ENCODE data around the gene ADORA1.

The ADORA1 gene

DNA sequence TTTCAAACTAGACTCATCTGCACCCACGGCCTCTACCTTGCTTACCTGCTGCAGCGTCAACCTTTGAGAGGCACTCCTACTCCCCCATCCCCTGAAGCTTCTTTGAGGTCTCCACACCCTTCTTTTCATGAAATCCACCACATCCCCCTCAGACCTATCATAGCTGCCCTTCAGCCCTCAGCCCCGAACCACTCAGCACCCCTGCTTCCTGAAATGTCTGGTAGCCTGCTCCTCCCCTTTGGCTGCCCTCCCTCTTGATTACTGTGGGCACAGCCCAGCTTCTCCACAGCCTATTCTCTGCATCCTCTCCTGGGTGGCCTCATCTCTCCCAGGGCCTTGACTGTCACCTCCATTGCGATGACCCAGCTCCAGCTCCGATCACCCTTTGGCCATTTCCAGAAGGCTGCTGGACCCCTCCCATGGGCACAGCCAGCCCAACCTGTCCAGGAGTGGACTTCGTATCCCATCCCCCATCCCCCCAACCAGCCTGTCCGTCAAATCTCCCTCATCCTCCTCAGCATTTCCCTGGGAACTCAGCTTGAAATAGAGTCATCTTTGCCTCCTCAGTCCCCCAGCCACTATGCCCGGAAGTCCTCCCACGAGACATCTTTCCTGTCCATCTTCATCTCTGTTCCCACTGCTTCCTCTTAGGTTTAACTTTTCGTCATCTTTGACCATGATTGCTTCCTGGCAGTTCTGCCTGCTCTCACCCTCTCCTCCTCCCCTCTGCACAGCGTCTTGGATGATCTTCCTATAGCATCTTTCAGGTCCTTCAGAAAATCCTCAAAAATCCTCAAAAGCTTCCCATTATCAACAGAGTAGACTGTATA, 6.1 kb upstream of the ADORA1 start:
- Histone ChIP-seq H3K4me3 (ENCODE audit: low read depth in 1 of 2, low read length in 2 of 2) (no peak overlapping the region), H3K36me3 (ENCODE audit: control insufficient read depth in 1 of 2, insufficient read depth in 2 of 2, low read length in 2 of 2) (no peaks in the 10 kb centered on the region), H3K27ac (ENCODE audit: low read depth, low read length) (no peak overlapping the region), H3K9ac (ENCODE audit: low read depth in 1 of 2, low read length in 2 of 2) (no peak overlapping the region), H3K4me1 (ENCODE audit: control insufficient read depth in 1 of 2, insufficient read depth in 2 of 2, low read length in 2 of 2) (peaks cover 0 to 7% of the 10 kb centered on the region in 2 donors), H3K27me3 (ENCODE audit: control insufficient read depth in 1 of 2, insufficient read depth in 2 of 2, low read length in 2 of 2) (peaks cover 28 to 41% of the 10 kb centered on the region in 2 donors), H3K9me3 (ENCODE audit: control insufficient read depth in 1 of 2, low read length in 2 of 2) (no peaks in the 10 kb centered on the region)

DNA sequence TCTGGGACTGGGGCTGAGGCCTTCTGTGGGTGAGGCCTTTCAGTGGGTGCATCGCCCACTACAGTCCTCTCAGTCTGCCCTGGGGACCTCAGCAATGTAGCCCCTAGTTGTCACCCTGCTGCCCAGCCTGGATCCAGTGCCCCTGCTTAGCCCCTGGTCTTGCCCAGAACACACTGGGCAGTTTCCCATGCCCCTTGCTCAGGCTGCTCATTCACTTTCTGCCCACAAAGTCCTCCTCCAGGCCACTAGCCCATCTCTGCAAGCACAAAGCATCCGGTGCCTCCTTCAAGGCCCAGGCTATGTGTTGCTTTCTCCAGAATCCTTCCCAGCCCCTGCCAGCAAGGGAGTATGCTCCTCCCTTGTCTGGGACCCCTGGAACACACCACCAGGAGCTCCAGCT, 5.4 kb upstream of the ADORA1 start:
- Histone ChIP-seq H3K27ac (ENCODE audit: low read depth, low read length) (no peak overlapping the region), H3K4me3 (ENCODE audit: low read depth in 1 of 2, low read length in 2 of 2) (no peak overlapping the region), H3K36me3 (ENCODE audit: control insufficient read depth in 1 of 2, insufficient read depth in 2 of 2, low read length in 2 of 2) (no peaks in the 10 kb centered on the region), H3K9ac (ENCODE audit: low read depth in 1 of 2, low read length in 2 of 2) (no peak overlapping the region), H3K9me3 (ENCODE audit: control insufficient read depth in 1 of 2, low read length in 2 of 2) (no peaks in the 10 kb centered on the region), H3K27me3 (ENCODE audit: control insufficient read depth in 1 of 2, insufficient read depth in 2 of 2, low read length in 2 of 2) (peaks cover 29 to 48% of the 10 kb centered on the region in 2 donors), H3K4me1 (ENCODE audit: control insufficient read depth in 1 of 2, insufficient read depth in 2 of 2, low read length in 2 of 2) (peaks cover 7 to 14% of the 10 kb centered on the region in 2 donors)

DNA sequence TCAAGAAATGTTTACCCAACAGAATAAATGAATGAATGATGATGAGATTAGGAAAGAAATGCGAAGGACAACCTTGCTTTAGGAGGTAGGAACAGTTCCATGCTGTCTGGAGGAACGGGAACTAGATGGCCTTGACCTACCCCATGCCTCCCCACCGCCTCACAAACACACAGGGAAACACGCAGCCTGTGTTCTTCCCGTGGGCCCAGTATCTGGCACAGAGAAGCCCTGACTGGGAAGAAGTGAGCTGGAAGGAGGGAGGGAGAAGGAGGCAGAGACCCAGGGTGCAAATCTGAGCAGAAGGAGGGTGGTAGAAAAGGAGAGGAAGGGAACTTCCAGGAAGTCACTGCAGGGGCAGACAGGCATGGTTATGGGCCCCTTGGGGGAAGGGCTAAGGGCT, 3.5 kb upstream of the ADORA1 start:
- Histone ChIP-seq H3K27me3 (ENCODE audit: control insufficient read depth in 1 of 2, insufficient read depth in 2 of 2, low read length in 2 of 2) (peaks cover 20 to 40% of the 10 kb centered on the region in 2 donors), H3K4me1 (ENCODE audit: control insufficient read depth in 1 of 2, insufficient read depth in 2 of 2, low read length in 2 of 2) (peaks cover 14 to 23% of the 10 kb centered on the region in 2 donors), H3K4me3 (ENCODE audit: low read depth in 1 of 2, low read length in 2 of 2) (no peak overlapping the region)

DNA sequence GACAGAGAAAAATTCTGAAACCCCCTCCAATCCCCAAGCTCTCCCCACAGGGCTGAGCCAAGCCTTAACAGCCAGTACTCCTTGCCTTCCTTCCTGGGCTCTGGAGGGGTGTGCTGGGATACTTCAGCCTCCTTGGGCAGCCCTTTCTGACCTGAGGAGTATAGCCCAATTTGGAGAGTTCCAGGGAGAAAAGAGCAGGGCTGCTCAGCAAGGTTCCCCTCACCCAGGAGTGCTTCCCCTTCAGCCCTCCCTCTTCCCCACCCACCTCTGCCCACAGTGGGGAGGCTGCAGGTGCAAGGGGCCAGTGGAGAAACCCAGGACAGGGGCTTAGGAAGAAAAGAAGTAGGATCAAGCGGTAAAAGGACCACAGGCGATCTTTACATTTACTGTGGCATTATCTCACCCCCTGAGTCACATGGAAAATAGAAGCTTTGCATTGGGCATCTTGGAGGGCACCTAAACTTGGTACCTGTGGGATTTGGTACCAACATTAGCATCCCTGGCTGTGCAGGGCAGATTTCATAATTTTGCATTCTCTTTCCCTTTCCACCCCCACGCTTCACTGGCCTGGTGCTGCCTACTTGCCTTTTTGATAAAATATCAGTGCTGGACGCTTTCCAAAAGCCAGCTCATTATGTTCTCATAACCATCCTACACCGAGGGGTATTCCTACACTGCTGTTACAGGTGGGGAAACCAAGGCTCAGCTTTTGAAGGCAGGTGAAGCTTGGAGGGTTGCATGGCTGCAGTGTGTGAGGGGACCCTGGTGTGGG, 2.8 kb upstream of the ADORA1 start:
- Histone ChIP-seq H3K4me1 (ENCODE audit: control insufficient read depth in 1 of 2, insufficient read depth in 2 of 2, low read length in 2 of 2) (peaks cover 14 to 30% of the 10 kb centered on the region in 2 donors), H3K27me3 (ENCODE audit: control insufficient read depth in 1 of 2, insufficient read depth in 2 of 2, low read length in 2 of 2) (peaks cover 20 to 39% of the 10 kb centered on the region in 2 donors), H3K9ac (ENCODE audit: low read depth in 1 of 2, low read length in 2 of 2) (no peak overlapping the region), H3K9me3 (ENCODE audit: control insufficient read depth in 1 of 2, low read length in 2 of 2) (no peaks in the 10 kb centered on the region), H3K36me3 (ENCODE audit: control insufficient read depth in 1 of 2, insufficient read depth in 2 of 2, low read length in 2 of 2) (no peaks in the 10 kb centered on the region), H3K4me3 (ENCODE audit: low read depth in 1 of 2, low read length in 2 of 2) (no peak overlapping the region), H3K27ac (ENCODE audit: low read depth, low read length) (no peak overlapping the region)

More for the DNA sequence above, 3.5 kb upstream of the ADORA1 start:
- H3K36me3 ChIP-seq (ENCODE audit: control insufficient read depth in 1 of 2, insufficient read depth in 2 of 2, low read length in 2 of 2): no peaks in the 10 kb centered on the region
- H3K9me3 ChIP-seq (ENCODE audit: control insufficient read depth in 1 of 2, low read length in 2 of 2): no peaks in the 10 kb centered on the region
- H3K9ac ChIP-seq (ENCODE audit: low read depth in 1 of 2, low read length in 2 of 2): no peak overlapping the region
- H3K27ac ChIP-seq (ENCODE audit: low read depth, low read length): no peak overlapping the region

- peaks cover 14 to 30% of the 10 kb centered on the region in 2 donors for H3K4me1 ChIP-seq (ENCODE audit: control insufficient read depth in 1 of 2, insufficient read depth in 2 of 2, low read length in 2 of 2)
- H3K9me3 ChIP-seq (ENCODE audit: control insufficient read depth in 1 of 2, low read length in 2 of 2): no peaks in the 10 kb centered on the region
- H3K27me3 ChIP-seq (ENCODE audit: control insufficient read depth in 1 of 2, insufficient read depth in 2 of 2, low read length in 2 of 2): peaks cover 16 to 37% of the 10 kb centered on the region in 2 donors
- no peaks in the 10 kb centered on the region for H3K36me3 ChIP-seq (ENCODE audit: control insufficient read depth in 1 of 2, insufficient read depth in 2 of 2, low read length in 2 of 2)
- no peak overlapping the region for H3K27ac ChIP-seq (ENCODE audit: low read depth, low read length)
- no peak overlapping the region for H3K4me3 ChIP-seq (ENCODE audit: low read depth in 1 of 2, low read length in 2 of 2)
- H3K9ac ChIP-seq (ENCODE audit: low read depth in 1 of 2, low read length in 2 of 2): no peak overlapping the region
These were observed 1.2 kb upstream of the ADORA1 start for GRCh38 chr1:203126151-203126865.

DNA sequence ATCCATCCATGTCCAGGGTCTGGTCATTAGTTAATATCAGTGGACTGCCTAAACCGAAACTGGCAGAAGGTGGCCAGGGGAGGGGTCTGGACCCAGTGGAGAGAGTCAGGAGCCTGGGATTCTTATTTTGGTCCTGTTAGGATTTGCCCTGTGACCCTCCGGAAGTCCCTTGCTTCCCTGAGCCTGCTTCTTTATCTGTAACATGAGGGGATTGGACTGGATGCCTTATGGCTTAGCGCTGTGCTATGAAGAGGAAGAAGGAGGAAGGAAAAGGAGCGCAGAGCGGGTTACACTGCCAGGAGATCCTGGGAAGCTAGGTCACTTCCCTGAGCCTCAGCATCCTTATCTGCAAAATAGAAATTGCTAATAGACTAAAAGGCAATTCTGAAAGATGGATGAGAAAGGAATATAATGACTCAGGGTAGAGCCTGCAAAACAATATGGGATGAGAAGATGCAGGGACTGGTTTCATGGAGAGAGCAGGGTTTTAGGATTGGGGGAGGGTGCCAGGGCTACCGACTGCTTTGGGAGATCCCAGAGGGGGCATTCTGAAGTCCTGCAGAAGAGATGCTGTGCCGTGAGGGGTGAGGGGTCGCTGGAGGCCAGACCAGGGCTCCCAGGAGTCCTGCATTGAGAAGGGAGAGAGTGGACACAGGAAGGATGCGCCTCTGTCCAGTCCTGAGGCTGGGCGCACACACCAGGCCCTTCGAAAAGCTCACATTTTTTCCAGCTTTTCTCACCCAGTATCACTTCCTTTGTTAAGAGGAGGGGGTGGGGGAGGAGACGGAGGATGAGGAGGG, 460 bp upstream of the ADORA1 start:
- Histone ChIP-seq H3K27me3 (ENCODE audit: control insufficient read depth in 1 of 2, insufficient read depth in 2 of 2, low read length in 2 of 2) (peaks cover 14 to 33% of the 10 kb centered on the region in 2 donors), H3K9me3 (ENCODE audit: control insufficient read depth in 1 of 2, low read length in 2 of 2) (no peaks in the 10 kb centered on the region), H3K27ac (ENCODE audit: low read depth, low read length) (no peak overlapping the region), H3K4me3 (ENCODE audit: low read depth in 1 of 2, low read length in 2 of 2) (peak overlapping the region; percentile 58 to 67), H3K9ac (ENCODE audit: low read depth in 1 of 2, low read length in 2 of 2) (no peak overlapping the region), H3K36me3 (ENCODE audit: control insufficient read depth in 1 of 2, insufficient read depth in 2 of 2, low read length in 2 of 2) (no peaks in the 10 kb centered on the region), H3K4me1 (ENCODE audit: control insufficient read depth in 1 of 2, insufficient read depth in 2 of 2, low read length in 2 of 2) (peaks cover 14 to 30% of the 10 kb centered on the region in 2 donors)

DNA sequence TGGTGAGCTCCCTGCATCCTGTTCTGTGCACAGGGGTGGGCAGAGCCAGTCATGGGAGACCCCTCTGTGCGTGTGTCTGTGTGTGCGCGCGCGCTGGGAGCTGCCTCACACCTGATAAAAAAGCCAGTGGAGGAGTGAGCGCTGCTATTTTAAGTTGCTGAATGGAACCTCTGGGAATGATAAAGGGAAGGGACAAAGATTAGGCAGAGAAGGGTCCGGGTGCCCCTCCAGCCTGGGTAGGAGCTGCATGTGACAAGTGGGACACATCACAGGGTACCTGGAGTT, 847 bp downstream of the ADORA1 start:
- peak overlapping the region; percentile 58 to 67 for H3K4me3 ChIP-seq (ENCODE audit: low read depth in 1 of 2, low read length in 2 of 2)
- no peaks in the 10 kb centered on the region for H3K36me3 ChIP-seq (ENCODE audit: control insufficient read depth in 1 of 2, insufficient read depth in 2 of 2, low read length in 2 of 2)
- H3K4me1 ChIP-seq (ENCODE audit: control insufficient read depth in 1 of 2, insufficient read depth in 2 of 2, low read length in 2 of 2): peaks cover 14 to 30% of the 10 kb centered on the region in 2 donors
- H3K9me3 ChIP-seq (ENCODE audit: control insufficient read depth in 1 of 2, low read length in 2 of 2): no peaks in the 10 kb centered on the region
- peak overlapping the region in 1 of 2 donors; percentile 46 for H3K9ac ChIP-seq (ENCODE audit: low read depth in 1 of 2, low read length in 2 of 2)
- no peak overlapping the region for H3K27ac ChIP-seq (ENCODE audit: low read depth, low read length)
- peaks cover 14 to 33% of the 10 kb centered on the region in 2 donors for H3K27me3 ChIP-seq (ENCODE audit: control insufficient read depth in 1 of 2, insufficient read depth in 2 of 2, low read length in 2 of 2)

GRCh38 chr1:203128716-203129500, 1.4 kb downstream of the ADORA1 start:
- no peaks in the 10 kb centered on the region for H3K36me3 ChIP-seq (ENCODE audit: control insufficient read depth in 1 of 2, insufficient read depth in 2 of 2, low read length in 2 of 2)
- H3K9me3 ChIP-seq (ENCODE audit: control insufficient read depth in 1 of 2, low read length in 2 of 2): no peaks in the 10 kb centered on the region
- H3K27me3 ChIP-seq (ENCODE audit: control insufficient read depth in 1 of 2, insufficient read depth in 2 of 2, low read length in 2 of 2): peaks cover 14 to 28% of the 10 kb centered on the region in 2 donors
- peak overlapping the region; percentile 58 to 67 for H3K4me3 ChIP-seq (ENCODE audit: low read depth in 1 of 2, low read length in 2 of 2)
- H3K4me1 ChIP-seq (ENCODE audit: control insufficient read depth in 1 of 2, insufficient read depth in 2 of 2, low read length in 2 of 2): peaks cover 14 to 30% of the 10 kb centered on the region in 2 donors
- H3K27ac ChIP-seq (ENCODE audit: low read depth, low read length): no peak overlapping the region
- H3K9ac ChIP-seq (ENCODE audit: low read depth in 1 of 2, low read length in 2 of 2): no peak overlapping the region

Data from duodenal mucosa (tissue), 2 donors.